Measurements from ENCODE around the gene RAB3A. TPM values are rescaled to one million over a fixed set of nuclear protein-coding genes. Genes with fewer than 3 reads are reported as not detected.

The RAB3A gene
- total and polyA plus RNA-seq, 9 of the 15 experiments (the other 6 are each of a cell fraction or from before 2014, with no cell fraction given), result 0.17 to 5.1 (median 0.90) TPM; not detected in 1

DNA sequence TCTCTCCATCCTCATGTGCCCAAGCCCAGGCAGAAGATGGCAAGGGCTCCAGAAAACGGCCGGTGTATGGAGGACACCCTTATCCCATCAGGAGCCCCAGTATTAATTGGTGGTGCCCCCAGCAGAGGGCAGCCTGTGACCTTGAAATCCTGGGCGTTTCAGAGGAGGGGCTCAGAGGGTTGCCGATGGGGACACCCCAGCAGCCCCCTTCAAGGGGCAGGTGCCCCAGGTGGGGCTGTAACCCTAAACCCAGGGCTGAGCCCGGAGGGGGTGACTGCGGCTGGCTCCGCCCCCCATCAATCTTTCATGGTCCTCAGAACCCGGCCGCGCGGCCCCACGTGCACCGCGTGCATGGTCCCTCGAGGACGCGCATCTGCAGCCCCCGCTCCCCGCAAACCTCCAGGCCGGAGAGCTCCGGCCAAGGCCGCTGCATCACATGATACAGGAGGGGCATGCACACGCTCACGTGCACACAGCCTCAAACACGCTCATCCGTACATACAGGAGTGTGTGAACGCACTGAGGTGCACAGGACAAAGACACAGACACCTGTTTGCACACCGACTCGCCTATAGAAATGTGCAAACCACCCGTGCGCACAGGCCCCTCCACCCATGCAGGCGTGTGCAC is 949 bp downstream of the RAB3A start (continued):
- TF ChIP-seq, protein P1, sequence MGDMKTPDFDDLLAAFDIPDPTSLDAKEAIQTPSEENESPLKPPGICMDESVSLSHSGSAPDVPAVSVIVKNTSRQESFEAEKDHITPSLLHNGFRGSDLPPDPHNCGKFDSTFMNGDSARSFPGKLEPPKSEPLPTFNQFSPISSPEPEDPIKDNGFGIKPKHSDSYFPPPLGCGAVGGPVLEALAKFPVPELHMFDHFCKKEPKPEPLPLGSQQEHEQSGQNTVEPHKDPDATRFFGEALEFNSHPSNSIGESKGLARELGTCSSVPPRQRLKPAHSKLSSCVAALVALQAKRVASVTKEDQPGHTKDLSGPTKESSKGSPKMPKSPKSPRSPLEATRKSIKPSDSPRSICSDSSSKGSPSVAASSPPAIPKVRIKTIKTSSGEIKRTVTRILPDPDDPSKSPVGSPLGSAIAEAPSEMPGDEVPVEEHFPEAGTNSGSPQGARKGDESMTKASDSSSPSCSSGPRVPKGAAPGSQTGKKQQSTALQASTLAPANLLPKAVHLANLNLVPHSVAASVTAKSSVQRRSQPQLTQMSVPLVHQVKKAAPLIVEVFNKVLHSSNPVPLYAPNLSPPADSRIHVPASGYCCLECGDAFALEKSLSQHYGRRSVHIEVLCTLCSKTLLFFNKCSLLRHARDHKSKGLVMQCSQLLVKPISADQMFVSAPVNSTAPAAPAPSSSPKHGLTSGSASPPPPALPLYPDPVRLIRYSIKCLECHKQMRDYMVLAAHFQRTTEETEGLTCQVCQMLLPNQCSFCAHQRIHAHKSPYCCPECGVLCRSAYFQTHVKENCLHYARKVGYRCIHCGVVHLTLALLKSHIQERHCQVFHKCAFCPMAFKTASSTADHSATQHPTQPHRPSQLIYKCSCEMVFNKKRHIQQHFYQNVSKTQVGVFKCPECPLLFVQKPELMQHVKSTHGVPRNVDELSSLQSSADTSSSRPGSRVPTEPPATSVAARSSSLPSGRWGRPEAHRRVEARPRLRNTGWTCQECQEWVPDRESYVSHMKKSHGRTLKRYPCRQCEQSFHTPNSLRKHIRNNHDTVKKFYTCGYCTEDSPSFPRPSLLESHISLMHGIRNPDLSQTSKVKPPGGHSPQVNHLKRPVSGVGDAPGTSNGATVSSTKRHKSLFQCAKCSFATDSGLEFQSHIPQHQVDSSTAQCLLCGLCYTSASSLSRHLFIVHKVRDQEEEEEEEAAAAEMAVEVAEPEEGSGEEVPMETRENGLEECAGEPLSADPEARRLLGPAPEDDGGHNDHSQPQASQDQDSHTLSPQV (IDR thresholded peaks at IDR 0.05), result no peak
- TF ChIP-seq MCM7 (IDR thresholded peaks at IDR 0.05) (no peak), E2F1 (CRISPR knock-in tag; IDR thresholded peaks at IDR 0.05) (no peak), HMGN3 (IDR thresholded peaks at IDR 0.05; ENCODE audit: borderline replicate concordance, extremely low read depth, insufficient read length, low read depth, low read length) (peak; percentile 75), ZNF75A (CRISPR knock-in tag; IDR thresholded peaks at IDR 0.05) (no peak), L3MBTL2 (IDR thresholded peaks at IDR 0.05) (peak; percentile 97), MYC (IDR thresholded peaks at IDR 0.05; ENCODE audit: low read depth, low read length) (0 out of 2 replicates have a peak, but pooled peaks have one; percentile 66), MYC (CRISPR knock-in tag; IDR thresholded peaks at IDR 0.05; ENCODE audit: borderline replicate concordance, low read depth) (peak; percentile 59; the same call in 1 of the 2 replicates), ZNF668 (CRISPR knock-in tag; IDR thresholded peaks at IDR 0.05) (0 out of 2 replicates have a peak, but pooled peaks have one; percentile 41), ARID1B (IDR thresholded peaks at IDR 0.05) (no peak), USF1 (CRISPR knock-in tag; IDR thresholded peaks at IDR 0.05) (peak; percentile 87), SMC3 (conservative IDR thresholded peaks at IDR 0.05; ENCODE audit: insufficient read depth, low read depth, low read length) (peak; percentile 36; the same call in 1 of the 2 replicates), SMAD1 (IDR thresholded peaks at IDR 0.05; ENCODE audit: low read depth, low read length, partially characterized antibody) (no peak), EP400 (IDR thresholded peaks at IDR 0.05) (peak; percentile 52; the same call in 1 of the 2 replicates), RAD51 (IDR thresholded peaks at IDR 0.05; ENCODE audit: borderline replicate concordance, low read depth) (peak; percentile 48), ZNF511 (CRISPR knock-in tag; IDR thresholded peaks at IDR 0.05) (peak; percentile 79; the same call in 1 of the 2 replicates), PKNOX1 (IDR thresholded peaks at IDR 0.05) (peak; percentile 58; the same call in 1 of the 2 replicates)
- TF ChIP-seq, protein P2, sequence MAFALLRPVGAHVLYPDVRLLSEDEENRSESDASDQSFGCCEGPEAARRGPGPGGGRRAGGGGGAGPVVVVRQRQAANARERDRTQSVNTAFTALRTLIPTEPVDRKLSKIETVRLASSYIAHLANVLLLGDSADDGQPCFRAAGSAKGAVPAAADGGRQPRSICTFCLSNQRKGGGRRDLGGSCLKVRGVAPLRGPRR (CRISPR knock-in tag; IDR thresholded peaks at IDR 0.05), result no peak
